ENCODE data around the gene RBP3. TPM values are rescaled to one million over a fixed set of nuclear protein-coding genes. Genes with fewer than 3 reads are reported as not detected.

RBP3 gene
- total RNA-seq (under 1 TPM in 1 of 9 donors, not detected in 8; 0.11 TPM), polyA plus RNA-seq (not detected)
- long read RNA-seq, donor 1, result 0 reads
- long read RNA-seq, donor 2, result 0 reads
- long read RNA-seq, donor 3, result 0 reads
- long read RNA-seq, donor 4, result 0 reads
- long read RNA-seq, donor 5, result 0 reads
- long read RNA-seq, donor 6, result 0 reads
- long read RNA-seq, donor 7, result 0 reads
- long read RNA-seq, donor 8, result 0 reads
- long read RNA-seq, donor 9, result 0 reads
- long read RNA-seq, donor 10, result 0 reads

GRCh38 chr10:47348138-47348651 lies at the start of gene RBP3:
Gene RBP3, plus strand, starts transcription at chr10:47348363. Its CDS starts 122 bp downstream, at chr10:47348485.
- no peak for DNase-seq
- 75 to 89% (median 87%) methylated on average over 1 to 5 of the region's 5 CpGs for WGBS, 4 donors
- intact Hi-C loops (cut with DNase I), result no loop called here
- no peaks in the 10 kb centered on the region for H3K4me1 ChIP-seq (replicated peaks in 1 of 2)
- H3K36me3 ChIP-seq (replicated peaks in 1 of 2), result no peaks in the 10 kb centered on the region
- no peak within 1 kb of the TSS for H3K4me3 ChIP-seq
- H3K9me3 ChIP-seq (replicated peaks in 1 of 3), result no peaks in the 10 kb centered on the region
- no peaks in the 10 kb centered on the region for H3K27me3 ChIP-seq
- TF ChIP-seq, protein P1, sequence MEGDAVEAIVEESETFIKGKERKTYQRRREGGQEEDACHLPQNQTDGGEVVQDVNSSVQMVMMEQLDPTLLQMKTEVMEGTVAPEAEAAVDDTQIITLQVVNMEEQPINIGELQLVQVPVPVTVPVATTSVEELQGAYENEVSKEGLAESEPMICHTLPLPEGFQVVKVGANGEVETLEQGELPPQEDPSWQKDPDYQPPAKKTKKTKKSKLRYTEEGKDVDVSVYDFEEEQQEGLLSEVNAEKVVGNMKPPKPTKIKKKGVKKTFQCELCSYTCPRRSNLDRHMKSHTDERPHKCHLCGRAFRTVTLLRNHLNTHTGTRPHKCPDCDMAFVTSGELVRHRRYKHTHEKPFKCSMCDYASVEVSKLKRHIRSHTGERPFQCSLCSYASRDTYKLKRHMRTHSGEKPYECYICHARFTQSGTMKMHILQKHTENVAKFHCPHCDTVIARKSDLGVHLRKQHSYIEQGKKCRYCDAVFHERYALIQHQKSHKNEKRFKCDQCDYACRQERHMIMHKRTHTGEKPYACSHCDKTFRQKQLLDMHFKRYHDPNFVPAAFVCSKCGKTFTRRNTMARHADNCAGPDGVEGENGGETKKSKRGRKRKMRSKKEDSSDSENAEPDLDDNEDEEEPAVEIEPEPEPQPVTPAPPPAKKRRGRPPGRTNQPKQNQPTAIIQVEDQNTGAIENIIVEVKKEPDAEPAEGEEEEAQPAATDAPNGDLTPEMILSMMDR (IDR thresholded peaks at IDR 0.05), result no peak
- no peak for TF ChIP-seq POLR2A (IDR thresholded peaks at IDR 0.05)
- no peak within 1 kb of the TSS for H3K27ac ChIP-seq

DNA sequence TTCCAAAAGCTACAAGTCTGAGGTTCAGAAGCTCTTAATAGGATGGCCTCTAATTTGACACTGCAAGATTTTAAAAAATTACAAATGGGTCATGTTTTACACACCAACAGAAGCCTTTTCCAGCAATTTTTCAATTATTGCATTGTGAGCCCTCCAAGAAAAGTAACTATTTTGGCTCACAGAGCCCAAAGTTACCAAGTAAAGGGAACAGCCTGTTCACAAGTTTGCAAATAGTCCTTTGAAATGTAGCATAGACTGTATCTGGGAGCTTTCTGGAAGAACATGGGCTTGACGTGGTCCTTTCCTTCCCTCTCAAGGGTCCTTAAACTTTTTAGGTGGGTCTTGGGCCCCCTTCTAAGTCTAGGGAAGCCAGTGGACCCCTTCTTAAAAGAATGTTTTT lies 49.4 kb upstream of the RBP3 start:
- H3K4me1 ChIP-seq (replicated peaks in 1 of 2), result peaks cover 3 to 9% of the 10 kb centered on the region in 2 donors
- intact Hi-C loops (cut with DNase I), result no loop called here
- no peak overlapping the region for H3K27ac ChIP-seq
- TF ChIP-seq, protein P1 (IDR thresholded peaks at IDR 0.05), result no peak
- no peak for TF ChIP-seq POLR2A (IDR thresholded peaks at IDR 0.05)
- no peak overlapping the region for H3K4me3 ChIP-seq
- DNase-seq, result no peak
- H3K27me3 ChIP-seq, result peaks cover 15% of the 10 kb centered on the region
- WGBS, 4 donors, result 71 to 88% (median 84%) methylated on average over 1 of the region's 1 CpG
- H3K9me3 ChIP-seq (replicated peaks in 1 of 3), result no peaks in the 10 kb centered on the region
- no peaks in the 10 kb centered on the region for H3K36me3 ChIP-seq (replicated peaks in 1 of 2)

GRCh38 chr10:47299611-47300428 lies 48.3 kb upstream of the RBP3 start, which contains the start of gene GDF10:
Gene GDF10, plus strand, starts transcription at chr10:47300197. Its CDS starts 455 bp downstream, at chr10:47300652.
- no peaks in the 10 kb centered on the region for H3K9me3 ChIP-seq (replicated peaks in 1 of 3)
- intact Hi-C loops (cut with DNase I), result no loop called here
- TF ChIP-seq, protein P1 (IDR thresholded peaks at IDR 0.05), result no peak
- no peak for TF ChIP-seq POLR2A (IDR thresholded peaks at IDR 0.05)
- H3K4me3 ChIP-seq, result peak within 1 kb of the TSS in 1 of 4 donors; percentile 54
- DNase-seq, result no peak
- peaks cover 3 to 9% of the 10 kb centered on the region in 2 donors for H3K4me1 ChIP-seq (replicated peaks in 1 of 2)
- peaks cover 15% of the 10 kb centered on the region for H3K27me3 ChIP-seq
- no peaks in the 10 kb centered on the region for H3K36me3 ChIP-seq (replicated peaks in 1 of 2)
- WGBS, 4 donors, result 5 to 30% (median 17%) methylated on average over 6 to 64 of the region's 64 CpGs
- no peak within 1 kb of the TSS for H3K27ac ChIP-seq

GRCh38 chr10:47300429-47300931 lies 47.7 kb upstream of the RBP3 start:
- intact Hi-C loops (cut with DNase I), result no loop called here
- H3K4me3 ChIP-seq, result peak overlapping the region in 1 of 4 donors; percentile 54
- no peaks in the 10 kb centered on the region for H3K9me3 ChIP-seq (replicated peaks in 1 of 3)
- H3K27ac ChIP-seq, result no peak overlapping the region
- peaks cover 3 to 9% of the 10 kb centered on the region in 2 donors for H3K4me1 ChIP-seq (replicated peaks in 1 of 2)
- H3K36me3 ChIP-seq (replicated peaks in 1 of 2), result no peaks in the 10 kb centered on the region
- WGBS, 4 donors, result 6 to 33% (median 13%) methylated on average over 5 to 57 of the region's 57 CpGs
- peaks cover 15% of the 10 kb centered on the region for H3K27me3 ChIP-seq
- DNase-seq, result no peak
- no peak for TF ChIP-seq POLR2A (IDR thresholded peaks at IDR 0.05)
- TF ChIP-seq, protein P1 (IDR thresholded peaks at IDR 0.05), result peak in 1 of 6 experiments; percentile 15

Measured in adrenal gland (tissue), 19 donors.